HCT116 (cell line): ENCODE data around the gene PDE6B.

Source experiments
- ATF3 ChIP-seq: IDR thresholded peaks from 2 replicates; pipeline ENCODE4 v1.6.1; 2012
- CBX3 ChIP-seq: IDR thresholded peaks from 2 replicates; pipeline ENCODE4 v1.6.1; 2012; ENCODE audit warnings: low read depth
- EZH2 ChIP-seq: fragments of 200-600 bp; sonication (generic); IDR thresholded peaks from 2 replicates; pipeline ENCODE4 v1.6.1; 2017; ENCODE audit warnings: antibody characterized with exemption, mixed run types
- EZH2phosphoT487 ChIP-seq: fragments of 200-600 bp; IDR thresholded peaks from 2 replicates; pipeline ENCODE4 v1.6.1; 2018; ENCODE audit warnings: antibody characterized with exemption, borderline replicate concordance
- MAX ChIP-seq: IDR thresholded peaks from 2 replicates; pipeline ENCODE4 v1.6.1; 2012
- POLR2A ChIP-seq: IDR thresholded peaks from 2 replicates; pipeline ENCODE4 v1.7.0; 2011; ENCODE audit warnings: borderline replicate concordance; ENCODE audit not compliant: insufficient read depth, insufficient read length; ENCODE audit errors: extremely low read depth
- POLR2AphosphoS5 ChIP-seq: IDR thresholded peaks from 2 replicates; pipeline ENCODE4 v1.6.1; 2011; ENCODE audit warnings: mild to moderate bottlenecking, low read depth, low read length, moderate library complexity
- RAD21 ChIP-seq: IDR thresholded peaks from 2 replicates; pipeline ENCODE4 v1.6.1; 2012; ENCODE audit warnings: low read depth, mild to moderate bottlenecking
- SIN3A ChIP-seq: IDR thresholded peaks from 2 replicates; pipeline ENCODE4 v1.6.1; 2012; ENCODE audit warnings: low read depth
- SP1 ChIP-seq: IDR thresholded peaks from 2 replicates; pipeline ENCODE4 v1.6.1; 2012; ENCODE audit warnings: low read depth
- ZNF274 ChIP-seq: fragments of 200-500 bp; sonication (Bioruptor generic); IDR thresholded peaks from 2 replicates; pipeline ENCODE4 v1.6.1; 2014; ENCODE audit warnings: mild to moderate bottlenecking, low read depth, low read length, inconsistent platforms
- TF ChIP-seq, protein P1 (sequence below), 3 experiments: fragments of 200-600 bp in 1 of 3; sonication (generic) in 1 of 3; IDR thresholded peaks in 2 of 3; conservative IDR thresholded peaks in 1 of 3; 2 replicates each; pipeline ENCODE4 v1.5.1; 2012 to 2017; ENCODE audit warnings: low read depth in 2 of 3, low read length in 2 of 3, antibody characterized with exemption in 1 of 3, borderline replicate concordance in 1 of 3, control low read depth in 1 of 3, mild to moderate bottlenecking in 1 of 3, mixed read lengths in 1 of 3, mixed run types in 1 of 3, moderate library complexity in 1 of 3; ENCODE audit not compliant: insufficient read depth in 1 of 3

DNA sequence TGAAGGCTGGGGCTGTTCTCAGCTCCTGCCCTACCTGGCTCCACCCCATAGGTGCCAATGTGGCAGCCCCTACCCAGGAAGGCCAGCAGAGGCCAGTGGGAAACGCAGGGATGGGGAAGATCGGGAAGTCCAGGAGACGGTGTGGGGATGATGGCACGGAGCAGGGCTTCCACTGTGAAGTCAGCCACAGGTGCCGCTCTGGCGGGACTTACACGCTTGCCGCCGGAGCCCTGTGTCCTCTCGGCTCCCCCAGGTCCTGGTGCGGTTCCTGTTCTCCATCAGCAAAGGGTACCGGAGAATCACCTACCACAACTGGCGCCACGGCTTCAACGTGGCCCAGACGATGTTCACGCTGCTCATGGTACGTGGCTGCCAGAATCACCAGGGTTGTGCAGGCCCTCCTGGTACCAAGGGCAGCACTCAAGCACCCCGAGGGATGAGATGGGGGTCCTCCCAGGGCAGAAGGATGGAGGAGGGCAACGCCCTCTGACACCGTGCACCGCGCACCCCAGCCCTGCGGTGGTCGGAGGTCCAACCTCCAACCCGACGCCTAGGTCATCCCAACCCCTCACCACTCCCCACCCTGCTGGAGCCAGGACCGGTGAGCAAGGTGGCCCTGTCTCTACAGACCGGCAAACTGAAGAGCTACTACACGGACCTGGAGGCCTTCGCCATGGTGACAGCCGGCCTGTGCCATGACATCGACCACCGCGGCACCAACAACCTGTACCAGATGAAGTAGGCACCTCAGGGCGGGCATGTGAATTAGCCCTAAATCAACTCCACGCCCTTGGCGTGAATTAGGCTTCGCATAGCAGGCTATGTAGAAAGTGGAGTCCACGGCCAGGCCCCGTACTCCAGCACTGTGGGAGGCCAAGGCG, 36.7 kb downstream of the PDE6B start:
- no peak for TF ChIP-seq POLR2A
- TF ChIP-seq, protein P1, sequence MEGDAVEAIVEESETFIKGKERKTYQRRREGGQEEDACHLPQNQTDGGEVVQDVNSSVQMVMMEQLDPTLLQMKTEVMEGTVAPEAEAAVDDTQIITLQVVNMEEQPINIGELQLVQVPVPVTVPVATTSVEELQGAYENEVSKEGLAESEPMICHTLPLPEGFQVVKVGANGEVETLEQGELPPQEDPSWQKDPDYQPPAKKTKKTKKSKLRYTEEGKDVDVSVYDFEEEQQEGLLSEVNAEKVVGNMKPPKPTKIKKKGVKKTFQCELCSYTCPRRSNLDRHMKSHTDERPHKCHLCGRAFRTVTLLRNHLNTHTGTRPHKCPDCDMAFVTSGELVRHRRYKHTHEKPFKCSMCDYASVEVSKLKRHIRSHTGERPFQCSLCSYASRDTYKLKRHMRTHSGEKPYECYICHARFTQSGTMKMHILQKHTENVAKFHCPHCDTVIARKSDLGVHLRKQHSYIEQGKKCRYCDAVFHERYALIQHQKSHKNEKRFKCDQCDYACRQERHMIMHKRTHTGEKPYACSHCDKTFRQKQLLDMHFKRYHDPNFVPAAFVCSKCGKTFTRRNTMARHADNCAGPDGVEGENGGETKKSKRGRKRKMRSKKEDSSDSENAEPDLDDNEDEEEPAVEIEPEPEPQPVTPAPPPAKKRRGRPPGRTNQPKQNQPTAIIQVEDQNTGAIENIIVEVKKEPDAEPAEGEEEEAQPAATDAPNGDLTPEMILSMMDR (IDR thresholded peaks at IDR 0.05 in 2 of 3, conservative IDR thresholded peaks at IDR 0.05 in 1 of 3; ENCODE audit: borderline replicate concordance in 1 of 3, insufficient read depth in 1 of 3, low read depth in 2 of 3, low read length in 2 of 3): no peak
- TF ChIP-seq MAX: no peak
- no peak for TF ChIP-seq ZNF274
- TF ChIP-seq SIN3A: no peak
- TF ChIP-seq EZH2: no peak
- no peak for TF ChIP-seq ATF3
- no peak for TF ChIP-seq RAD21
- no peak for TF ChIP-seq EZH2phosphoT487
- TF ChIP-seq CBX3: no peak
- no peak for TF ChIP-seq SP1
- TF ChIP-seq POLR2AphosphoS5: no peak
